PC-9 (cell line): ENCODE data around the gene EPB41L4A.

Experiments
- EZH2 ChIP-seq: fragments of 200-600 bp; sonication (generic); IDR thresholded peaks from 2 replicates; pipeline ENCODE4 v1.8.0; 2017; ENCODE audit warnings: antibody characterized with exemption, low read depth
- TF ChIP-seq, protein P1 (sequence below): fragments of 200-600 bp; sonication (generic); conservative IDR thresholded peaks from 2 replicates; pipeline ENCODE4 v1.6.1; 2017; ENCODE audit warnings: mixed run types, antibody characterized with exemption, mild to moderate bottlenecking, moderate library complexity

- TF ChIP-seq, protein P1, sequence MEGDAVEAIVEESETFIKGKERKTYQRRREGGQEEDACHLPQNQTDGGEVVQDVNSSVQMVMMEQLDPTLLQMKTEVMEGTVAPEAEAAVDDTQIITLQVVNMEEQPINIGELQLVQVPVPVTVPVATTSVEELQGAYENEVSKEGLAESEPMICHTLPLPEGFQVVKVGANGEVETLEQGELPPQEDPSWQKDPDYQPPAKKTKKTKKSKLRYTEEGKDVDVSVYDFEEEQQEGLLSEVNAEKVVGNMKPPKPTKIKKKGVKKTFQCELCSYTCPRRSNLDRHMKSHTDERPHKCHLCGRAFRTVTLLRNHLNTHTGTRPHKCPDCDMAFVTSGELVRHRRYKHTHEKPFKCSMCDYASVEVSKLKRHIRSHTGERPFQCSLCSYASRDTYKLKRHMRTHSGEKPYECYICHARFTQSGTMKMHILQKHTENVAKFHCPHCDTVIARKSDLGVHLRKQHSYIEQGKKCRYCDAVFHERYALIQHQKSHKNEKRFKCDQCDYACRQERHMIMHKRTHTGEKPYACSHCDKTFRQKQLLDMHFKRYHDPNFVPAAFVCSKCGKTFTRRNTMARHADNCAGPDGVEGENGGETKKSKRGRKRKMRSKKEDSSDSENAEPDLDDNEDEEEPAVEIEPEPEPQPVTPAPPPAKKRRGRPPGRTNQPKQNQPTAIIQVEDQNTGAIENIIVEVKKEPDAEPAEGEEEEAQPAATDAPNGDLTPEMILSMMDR, result no peak
- no peak for TF ChIP-seq EZH2
These were observed 103.1 kb downstream of the EPB41L4A start for GRCh38 chr5:112316006-112316405.
